Measurements from ENCODE around the gene DTX2.

GRCh38 chr7:76426246-76426645 lies 35.3 kb upstream of the DTX2 start:
- TF ChIP-seq, protein P1, sequence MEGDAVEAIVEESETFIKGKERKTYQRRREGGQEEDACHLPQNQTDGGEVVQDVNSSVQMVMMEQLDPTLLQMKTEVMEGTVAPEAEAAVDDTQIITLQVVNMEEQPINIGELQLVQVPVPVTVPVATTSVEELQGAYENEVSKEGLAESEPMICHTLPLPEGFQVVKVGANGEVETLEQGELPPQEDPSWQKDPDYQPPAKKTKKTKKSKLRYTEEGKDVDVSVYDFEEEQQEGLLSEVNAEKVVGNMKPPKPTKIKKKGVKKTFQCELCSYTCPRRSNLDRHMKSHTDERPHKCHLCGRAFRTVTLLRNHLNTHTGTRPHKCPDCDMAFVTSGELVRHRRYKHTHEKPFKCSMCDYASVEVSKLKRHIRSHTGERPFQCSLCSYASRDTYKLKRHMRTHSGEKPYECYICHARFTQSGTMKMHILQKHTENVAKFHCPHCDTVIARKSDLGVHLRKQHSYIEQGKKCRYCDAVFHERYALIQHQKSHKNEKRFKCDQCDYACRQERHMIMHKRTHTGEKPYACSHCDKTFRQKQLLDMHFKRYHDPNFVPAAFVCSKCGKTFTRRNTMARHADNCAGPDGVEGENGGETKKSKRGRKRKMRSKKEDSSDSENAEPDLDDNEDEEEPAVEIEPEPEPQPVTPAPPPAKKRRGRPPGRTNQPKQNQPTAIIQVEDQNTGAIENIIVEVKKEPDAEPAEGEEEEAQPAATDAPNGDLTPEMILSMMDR (IDR thresholded peaks at IDR 0.05), result no peak
- no peak for TF ChIP-seq EZH2 (IDR thresholded peaks at IDR 0.05)

All from neural progenitor cell (in vitro differentiated cells).